SH-SY5Y (cell line): ENCODE data around the gene NCF2.

Source experiments
- GATA2 ChIP-seq: IDR thresholded peaks from 2 replicates; pipeline ENCODE4 v1.6.1; 2011; ENCODE audit warnings: mild to moderate bottlenecking, low read depth, low read length
- GATA3 ChIP-seq: IDR thresholded peaks from 2 replicates; pipeline ENCODE4 v1.6.1; 2011; ENCODE audit warnings: low read depth, mild to moderate bottlenecking, low read length, moderate library complexity

NCF2 gene

DNA sequence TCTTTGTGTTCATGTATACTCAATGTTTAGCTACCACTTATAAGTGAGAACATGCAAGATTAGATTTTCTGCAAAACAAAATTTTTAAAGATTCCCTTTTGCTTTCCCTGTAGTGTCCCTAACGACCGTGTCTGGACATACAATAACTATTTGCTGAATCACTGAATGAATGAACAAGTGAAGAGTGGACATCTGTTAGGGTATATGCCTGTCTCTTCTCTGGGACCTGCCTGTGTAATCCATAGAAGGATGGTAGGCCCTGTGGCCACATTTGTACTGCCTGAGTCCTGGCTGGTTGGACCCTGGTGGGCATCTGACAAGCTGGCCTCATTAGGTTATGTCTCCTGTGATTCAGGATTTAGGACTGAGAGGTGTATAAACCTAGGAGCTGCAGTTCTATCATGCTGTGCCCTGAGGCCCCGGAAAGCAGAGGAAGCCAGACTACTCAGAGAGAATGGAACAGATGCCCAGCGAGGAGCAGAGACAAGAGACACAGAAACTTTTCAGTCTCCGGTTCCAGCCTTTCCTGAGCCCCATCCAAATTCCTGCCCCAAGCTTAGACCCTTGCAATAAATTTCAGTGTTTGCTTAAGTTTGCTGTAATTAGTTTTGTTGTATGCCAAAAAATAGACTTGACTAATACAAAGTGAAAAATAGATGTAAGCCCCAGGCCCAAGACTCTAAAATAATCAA, 7.5 kb upstream of the NCF2 start:
- TF ChIP-seq GATA3 (no peak), GATA2 (no peak)

DNA sequence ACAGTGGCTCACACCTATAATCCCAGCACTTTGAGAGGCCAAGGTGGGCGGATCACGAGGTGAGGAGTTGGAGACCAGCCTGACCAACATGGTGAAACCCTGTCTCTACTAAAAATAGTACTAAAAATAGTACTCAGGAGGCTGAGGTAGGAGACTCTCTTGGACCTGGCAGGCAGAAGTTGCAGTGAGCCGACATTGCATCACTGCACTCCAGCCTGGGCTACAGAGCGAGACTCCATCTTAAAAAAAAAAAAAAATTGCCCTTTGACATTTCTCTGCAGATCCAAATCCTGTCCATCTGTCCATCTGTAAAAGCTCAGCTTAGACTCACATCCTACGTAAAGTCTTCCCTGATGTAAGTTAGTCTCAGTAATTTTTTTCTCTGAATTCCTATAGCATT, 6.2 kb upstream of the NCF2 start:
- no peak for TF ChIP-seq GATA3

DNA sequence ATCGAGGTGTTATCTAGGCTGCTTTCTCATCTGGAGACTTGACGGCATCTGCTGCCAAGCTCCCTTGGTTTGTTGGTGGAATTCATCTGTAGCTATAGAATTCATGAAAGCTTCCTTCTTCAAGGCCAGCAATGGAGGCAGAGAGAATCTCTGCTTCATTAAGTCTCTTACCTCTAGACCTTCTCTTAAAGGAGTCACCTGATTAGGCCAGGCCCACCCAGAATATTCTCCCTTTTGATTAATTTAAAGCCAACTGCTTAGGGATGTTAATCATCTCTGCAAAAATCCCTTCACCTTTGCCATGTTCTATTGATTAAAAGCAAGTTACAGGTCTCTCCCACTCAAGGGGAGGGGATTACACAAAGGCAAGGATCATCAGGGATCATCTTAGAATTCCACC, 5.3 kb upstream of the NCF2 start:
- TF ChIP-seq GATA2 (no peak), GATA3 (no peak)

DNA sequence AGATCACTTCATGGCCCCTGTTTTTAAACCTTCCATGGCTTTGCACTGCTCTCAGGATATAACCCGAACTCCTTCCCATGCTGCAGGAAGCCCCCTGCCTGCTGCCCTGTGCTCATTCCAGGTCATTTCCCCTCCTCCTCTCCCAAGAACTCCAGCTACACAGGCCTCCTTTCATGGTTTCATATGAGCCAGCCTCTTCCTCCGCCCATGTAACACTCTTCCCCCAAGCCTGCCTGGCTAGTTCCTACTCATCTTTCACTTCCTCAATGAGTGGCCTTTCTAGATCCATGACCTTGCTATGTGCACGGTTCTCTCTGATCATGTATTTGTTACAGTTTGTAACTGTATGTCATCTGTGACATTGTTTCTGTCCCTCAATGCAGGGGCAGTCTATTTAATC, 3.1 kb upstream of the NCF2 start:
- TF ChIP-seq GATA3 (no peak), GATA2 (no peak)

- TF ChIP-seq GATA2 (no peak), GATA3 (no peak)
These were observed 2.5 kb upstream of the NCF2 start for GRCh38 chr1:183592733-183593132.

DNA sequence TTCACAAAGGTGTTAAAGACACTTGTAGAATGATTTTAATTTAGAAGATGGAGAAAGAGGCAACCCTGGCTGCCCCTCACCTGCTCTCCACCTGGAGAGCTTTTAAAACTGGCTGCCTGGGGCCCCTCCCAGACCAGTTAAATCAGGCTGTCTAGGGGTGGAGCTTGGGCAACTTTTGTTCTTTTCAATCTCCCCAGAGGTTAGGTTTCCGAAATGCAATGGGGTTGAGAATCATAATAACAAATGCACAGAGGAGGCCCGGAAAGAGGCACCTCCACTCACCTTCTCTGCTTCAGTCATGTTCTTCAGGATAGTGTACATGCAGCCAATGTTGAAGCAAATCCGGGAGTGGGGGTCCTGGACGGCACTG, 400 bp downstream of the NCF2 start:
- TF ChIP-seq GATA3 (no peak), GATA2 (no peak)

- TF ChIP-seq GATA3, result no peak
- no peak for TF ChIP-seq GATA2
These were observed 875 bp downstream of the NCF2 start for GRCh38 chr1:183589384-183589783.

GRCh38 chr1:183588827-183589226, 1.4 kb downstream of the NCF2 start:
- TF ChIP-seq GATA2 (no peak), GATA3 (no peak)

DNA sequence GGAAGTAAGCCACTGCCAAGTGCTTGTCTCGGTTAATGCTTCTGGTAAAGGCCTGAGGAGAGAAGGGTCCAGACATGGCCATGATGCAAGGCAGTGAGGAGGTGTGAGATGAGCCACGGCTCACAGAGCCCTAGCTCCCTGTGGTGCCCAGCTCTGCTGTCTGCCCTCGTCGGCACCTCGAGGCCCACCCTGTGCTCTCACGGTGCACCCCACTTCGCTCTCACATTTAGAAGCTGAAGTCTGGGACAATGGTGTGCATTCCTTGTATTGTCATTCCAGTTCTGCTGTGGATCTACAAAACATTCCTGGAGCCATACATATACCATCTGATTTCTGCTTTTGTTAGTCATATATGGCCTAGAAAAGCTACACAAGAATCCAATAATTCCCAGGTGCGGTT, 3.3 kb downstream of the NCF2 start:
- no peak for TF ChIP-seq GATA2
- no peak for TF ChIP-seq GATA3

DNA sequence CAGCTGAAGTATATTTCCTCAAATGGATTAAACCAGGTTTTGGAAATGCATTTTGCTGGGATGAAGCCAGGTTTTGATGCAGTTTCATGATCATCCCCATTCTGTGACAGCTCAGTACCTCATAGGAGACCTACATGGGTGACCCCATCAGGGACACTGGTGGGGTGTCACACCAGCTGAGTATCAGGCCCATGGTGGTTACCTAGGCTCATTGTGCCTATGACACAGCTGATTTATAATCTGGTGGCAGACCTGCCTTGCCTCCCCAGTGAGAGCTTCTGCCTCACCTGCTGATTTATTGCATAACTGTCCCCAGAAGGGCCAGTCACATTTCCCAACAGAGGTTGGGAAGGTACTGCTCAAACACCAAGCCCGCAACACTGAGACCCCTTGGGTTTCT, 3.8 kb downstream of the NCF2 start:
- TF ChIP-seq GATA2 (no peak), GATA3 (no peak)

GRCh38 chr1:183585038-183585437, 5.2 kb downstream of the NCF2 start:
- TF ChIP-seq GATA2, result no peak

- TF ChIP-seq GATA3 (no peak), GATA2 (no peak)
These were observed 6.1 kb downstream of the NCF2 start for GRCh38 chr1:183584147-183584546.

DNA sequence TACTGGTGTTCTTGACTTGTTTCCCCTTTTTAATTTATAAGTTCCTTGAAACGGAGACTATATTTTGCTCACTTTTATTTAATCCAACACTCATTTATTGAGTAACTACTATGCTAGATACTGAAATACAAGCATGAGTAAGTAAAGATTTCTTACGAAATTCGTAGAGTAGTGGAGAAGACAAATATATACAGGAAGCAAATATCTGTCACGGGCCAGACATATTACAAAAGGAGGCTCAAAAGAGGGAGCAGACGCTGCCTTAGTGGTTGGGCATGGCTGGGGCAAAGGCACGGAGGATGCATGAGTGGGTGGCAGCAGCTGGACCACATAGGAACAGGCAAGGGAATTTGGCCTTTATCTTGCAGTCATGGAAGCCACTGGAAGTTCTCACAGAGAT, 6.8 kb downstream of the NCF2 start:
- TF ChIP-seq GATA3 (no peak), GATA2 (no peak)

GRCh38 chr1:183582021-183582713, 8.1 kb downstream of the NCF2 start:
- TF ChIP-seq GATA2, result no peak
- no peak for TF ChIP-seq GATA3

DNA sequence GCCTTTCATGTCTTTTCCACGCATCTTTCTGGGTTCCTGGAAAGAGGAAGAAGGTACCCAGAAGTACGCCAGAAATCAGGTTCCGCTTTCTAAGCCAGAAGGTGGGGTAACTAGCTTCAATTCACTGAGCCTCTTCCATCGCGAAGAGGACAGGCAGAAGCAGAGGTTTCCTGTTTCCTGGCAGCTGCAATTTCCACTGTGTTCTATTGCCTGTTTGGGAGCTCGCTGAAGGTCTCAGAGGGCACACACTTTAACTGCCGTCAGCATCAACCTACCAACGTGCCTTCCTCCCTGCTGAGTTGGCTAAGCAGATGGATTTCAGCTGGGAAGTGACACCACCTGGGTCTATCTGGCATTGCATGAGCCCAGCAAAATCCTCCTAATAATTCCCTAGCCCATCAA, 10.0 kb downstream of the NCF2 start:
- no peak for TF ChIP-seq GATA2

- TF ChIP-seq GATA2, result no peak
- no peak for TF ChIP-seq GATA3
These were observed 11.4 kb downstream of the NCF2 start for GRCh38 chr1:183578856-183579255.
